Glutamatergic neuron (in vitro differentiated cells): ENCODE data around the gene C5orf15. TPM values are rescaled to one million over a fixed set of nuclear protein-coding genes. Genes with fewer than 3 reads are reported as not detected.

Experiments
- DNase-seq: peaks from one replicate; pipeline ENCODE4 v3.0.0; 2022
- H3K27ac Mint-ChIP-seq: one replicate; pipeline ENCODE4 v1.8.0; 2020; ENCODE audit warnings: mild to moderate bottlenecking, mixed read lengths, inconsistent platforms; ENCODE audit not compliant: unreplicated experiment
- H3K27me3 Mint-ChIP-seq: one replicate; pipeline ENCODE4 v1.8.0; 2020; ENCODE audit warnings: mild to moderate bottlenecking, moderate library complexity, mixed read lengths, inconsistent platforms; ENCODE audit not compliant: unreplicated experiment
- H3K36me3 Mint-ChIP-seq: one replicate; pipeline ENCODE4 v1.8.0; 2020; ENCODE audit warnings: mild to moderate bottlenecking, mixed read lengths, inconsistent platforms; ENCODE audit not compliant: unreplicated experiment
- H3K4me1 Mint-ChIP-seq: one replicate; pipeline ENCODE4 v1.8.0; 2020; ENCODE audit warnings: mild to moderate bottlenecking, low read depth, mixed read lengths, inconsistent platforms; ENCODE audit not compliant: unreplicated experiment
- H3K4me3 Mint-ChIP-seq: one replicate; pipeline ENCODE4 v1.8.0; 2020; ENCODE audit warnings: mild to moderate bottlenecking, mixed read lengths, inconsistent platforms; ENCODE audit not compliant: unreplicated experiment
- H3K9me3 Mint-ChIP-seq: one replicate; pipeline ENCODE4 v1.8.0; 2020; ENCODE audit warnings: mild to moderate bottlenecking, moderate library complexity, mixed read lengths, inconsistent platforms; ENCODE audit not compliant: unreplicated experiment
- total RNA-seq: library from RNA; stranded (reverse); fragmentation: NEBNext Ultra II Directional; extraction: Animal tissue kit (Norgen Biotek cat#: 25700); gene quantifications from one replicate; pipeline ENCODE4 v1.2.1, GENCODE V29; 2021; ENCODE audit not compliant: unreplicated experiment
- TF ChIP-seq, protein P1 (sequence below): fragments of 200-600 bp; sonication (generic); IDR thresholded peaks from one replicate; pipeline ENCODE4 v1.5.0; 2021; ENCODE audit not compliant: partially characterized antibody, unreplicated experiment

C5orf15 gene
- total RNA-seq, 1 donor from 2014 or later: 35.7 TPM

DNA sequence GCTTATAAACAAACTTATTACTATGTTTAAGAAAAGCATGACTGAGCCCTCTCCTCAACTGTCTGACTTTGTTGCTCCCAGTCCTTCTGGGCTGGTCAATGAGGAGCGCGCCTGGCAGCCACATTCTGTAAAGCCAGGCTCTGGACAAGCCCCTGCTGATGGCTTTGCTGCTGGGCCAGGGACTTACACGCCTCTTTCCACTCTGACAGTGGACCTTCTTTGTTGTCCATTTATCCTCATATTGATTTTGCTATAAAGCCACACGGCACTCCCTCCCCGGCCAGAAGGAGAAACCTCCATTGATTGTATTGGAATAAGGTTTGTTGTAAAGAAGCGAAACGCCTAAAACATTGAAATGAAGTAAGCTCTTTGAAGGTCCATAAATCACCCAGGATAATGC is 50.6 kb downstream of the C5orf15 start:
- Mint-ChIP-seq H3K27me3 (no peaks in the 10 kb centered on the region), H3K4me3 (peak overlapping the region; percentile 1), H3K36me3 (no peaks in the 10 kb centered on the region), H3K27ac (no peak overlapping the region), H3K9me3 (peaks cover 9% of the 10 kb centered on the region), H3K4me1 (peaks cover 18% of the 10 kb centered on the region)
- DNase-seq: no peak
- TF ChIP-seq, protein P1, sequence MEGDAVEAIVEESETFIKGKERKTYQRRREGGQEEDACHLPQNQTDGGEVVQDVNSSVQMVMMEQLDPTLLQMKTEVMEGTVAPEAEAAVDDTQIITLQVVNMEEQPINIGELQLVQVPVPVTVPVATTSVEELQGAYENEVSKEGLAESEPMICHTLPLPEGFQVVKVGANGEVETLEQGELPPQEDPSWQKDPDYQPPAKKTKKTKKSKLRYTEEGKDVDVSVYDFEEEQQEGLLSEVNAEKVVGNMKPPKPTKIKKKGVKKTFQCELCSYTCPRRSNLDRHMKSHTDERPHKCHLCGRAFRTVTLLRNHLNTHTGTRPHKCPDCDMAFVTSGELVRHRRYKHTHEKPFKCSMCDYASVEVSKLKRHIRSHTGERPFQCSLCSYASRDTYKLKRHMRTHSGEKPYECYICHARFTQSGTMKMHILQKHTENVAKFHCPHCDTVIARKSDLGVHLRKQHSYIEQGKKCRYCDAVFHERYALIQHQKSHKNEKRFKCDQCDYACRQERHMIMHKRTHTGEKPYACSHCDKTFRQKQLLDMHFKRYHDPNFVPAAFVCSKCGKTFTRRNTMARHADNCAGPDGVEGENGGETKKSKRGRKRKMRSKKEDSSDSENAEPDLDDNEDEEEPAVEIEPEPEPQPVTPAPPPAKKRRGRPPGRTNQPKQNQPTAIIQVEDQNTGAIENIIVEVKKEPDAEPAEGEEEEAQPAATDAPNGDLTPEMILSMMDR: no peak

DNA sequence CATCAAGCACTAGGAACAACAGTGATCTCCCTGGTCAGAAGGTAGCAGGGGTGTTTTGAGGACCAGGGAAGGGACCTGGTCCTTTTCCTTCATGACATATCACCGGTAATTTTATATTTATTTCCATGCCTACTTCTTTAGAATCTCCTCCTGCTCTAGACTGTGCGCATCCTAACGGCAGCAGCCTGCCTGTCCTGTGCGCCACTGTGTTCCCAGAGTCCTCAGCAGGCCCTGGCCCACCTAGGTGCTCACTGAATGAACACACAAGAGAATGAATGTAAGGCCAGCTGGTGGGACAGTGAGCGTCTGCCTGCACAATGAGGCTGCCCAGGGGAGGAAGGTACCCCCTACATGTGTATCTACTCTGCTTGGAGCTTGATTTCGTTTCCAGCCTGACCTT is 51.5 kb downstream of the C5orf15 start:
- DNase-seq: no peak
- Mint-ChIP-seq H3K9me3 (peaks cover 5% of the 10 kb centered on the region), H3K4me1 (peaks cover 11% of the 10 kb centered on the region), H3K27me3 (no peaks in the 10 kb centered on the region), H3K4me3 (no peak overlapping the region), H3K36me3 (no peaks in the 10 kb centered on the region), H3K27ac (no peak overlapping the region)
- TF ChIP-seq, protein P1: no peak

DNA sequence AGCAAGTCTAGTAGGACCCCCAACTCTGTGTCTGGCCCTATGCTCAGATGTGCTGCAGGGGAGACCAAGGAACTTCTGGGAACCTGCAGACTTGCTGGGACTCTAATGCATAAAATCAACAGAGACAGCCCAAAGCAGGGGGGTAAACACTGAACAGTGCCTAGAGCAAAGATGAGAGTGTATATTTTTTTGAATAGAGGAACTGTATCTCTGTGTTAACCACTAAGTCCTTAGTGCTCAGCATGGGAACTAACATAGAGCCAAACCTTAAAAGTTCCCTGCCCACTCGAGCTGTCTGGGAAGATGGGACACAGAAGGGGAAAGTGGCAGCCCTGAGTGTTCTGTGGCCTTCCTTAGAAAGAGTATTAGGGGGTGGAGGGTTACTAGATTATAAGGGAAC is 51.9 kb downstream of the C5orf15 start:
- no peak overlapping the region for H3K4me3 Mint-ChIP-seq
- no peaks in the 10 kb centered on the region for H3K27me3 Mint-ChIP-seq
- H3K36me3 Mint-ChIP-seq: no peaks in the 10 kb centered on the region
- peaks cover 5% of the 10 kb centered on the region for H3K9me3 Mint-ChIP-seq
- peaks cover 10% of the 10 kb centered on the region for H3K4me1 Mint-ChIP-seq
- TF ChIP-seq, protein P1: no peak
- H3K27ac Mint-ChIP-seq: no peak overlapping the region
- DNase-seq: no peak

DNA sequence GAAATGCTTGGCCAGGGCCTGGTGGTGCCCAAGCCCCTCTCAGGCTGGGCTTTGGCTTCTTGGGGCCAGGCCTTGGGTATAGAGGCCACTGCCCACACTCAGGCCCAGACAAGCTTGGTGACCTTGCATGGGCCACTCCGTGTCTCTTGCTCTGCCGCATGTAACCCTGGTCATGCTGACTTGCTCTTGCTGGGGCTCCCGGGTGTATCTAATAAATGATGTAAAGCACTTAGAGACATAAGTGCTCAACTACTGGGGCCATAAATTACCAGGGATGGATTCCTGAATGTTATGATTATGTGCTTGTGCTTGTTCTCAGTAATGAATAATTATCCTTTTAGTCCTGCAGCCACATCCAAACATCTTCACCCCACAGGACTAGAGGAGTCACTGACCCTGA is 54.0 kb downstream of the C5orf15 start:
- TF ChIP-seq, protein P1: no peak
- H3K4me1 Mint-ChIP-seq: peaks cover 10% of the 10 kb centered on the region
- no peaks in the 10 kb centered on the region for H3K27me3 Mint-ChIP-seq
- no peak overlapping the region for H3K27ac Mint-ChIP-seq
- no peaks in the 10 kb centered on the region for H3K36me3 Mint-ChIP-seq
- peaks cover 3% of the 10 kb centered on the region for H3K9me3 Mint-ChIP-seq
- no peak overlapping the region for H3K4me3 Mint-ChIP-seq
- no peak for DNase-seq

DNA sequence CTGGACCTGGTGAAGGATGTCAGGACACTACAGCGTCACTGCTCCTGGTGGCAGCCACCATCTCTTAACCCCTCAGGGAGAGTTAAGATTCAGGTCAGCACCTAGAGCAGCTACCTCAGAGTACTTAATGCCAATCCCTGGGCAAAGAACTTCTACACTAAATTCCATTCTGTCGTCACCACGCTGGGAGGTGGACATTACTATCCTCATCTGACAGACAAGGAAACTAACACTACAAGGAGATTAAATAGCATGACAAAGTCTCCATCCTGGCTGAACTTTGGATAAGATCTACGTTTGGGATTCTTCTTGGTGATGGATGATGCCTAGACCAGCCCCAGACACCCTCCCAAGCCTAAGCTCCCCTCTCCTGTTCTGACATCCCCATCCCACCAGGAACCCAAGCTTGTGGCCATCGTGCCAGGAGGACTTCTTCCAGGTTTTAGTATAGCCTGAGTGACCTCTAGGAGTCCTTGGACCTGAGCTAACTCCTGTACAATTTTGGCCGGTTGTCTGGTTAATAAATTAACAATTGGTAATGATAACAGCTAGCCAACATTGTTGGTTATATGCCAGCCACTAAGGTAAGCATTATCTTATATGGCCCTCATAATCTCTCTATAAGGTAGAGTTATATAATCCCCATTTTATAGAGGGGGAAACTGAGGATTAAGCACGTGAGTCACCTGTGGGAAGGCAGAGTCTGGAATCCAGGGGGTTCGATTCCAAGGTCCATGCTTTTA is 54.8 kb downstream of the C5orf15 start:
- Mint-ChIP-seq H3K27me3 (no peaks in the 10 kb centered on the region), H3K4me3 (no peak overlapping the region), H3K4me1 (peaks cover 10% of the 10 kb centered on the region), H3K9me3 (no peaks in the 10 kb centered on the region), H3K36me3 (no peaks in the 10 kb centered on the region), H3K27ac (no peak overlapping the region)
- TF ChIP-seq, protein P1: no peak
- DNase-seq: no peak
